NCI-H2171 (cell line): ENCODE results near the gene SLC25A26.
"Not testable (repeated sequence)": the region's sequence is repeated elsewhere in the genome, so short reads cannot be mapped to it uniquely, and the experiment has no call there.

Source experiments
- DNase-seq: peaks from one replicate; lab custom pipeline; 2025; lab: John Stamatoyannopoulos, UW

SLC25A26 gene, protein sequence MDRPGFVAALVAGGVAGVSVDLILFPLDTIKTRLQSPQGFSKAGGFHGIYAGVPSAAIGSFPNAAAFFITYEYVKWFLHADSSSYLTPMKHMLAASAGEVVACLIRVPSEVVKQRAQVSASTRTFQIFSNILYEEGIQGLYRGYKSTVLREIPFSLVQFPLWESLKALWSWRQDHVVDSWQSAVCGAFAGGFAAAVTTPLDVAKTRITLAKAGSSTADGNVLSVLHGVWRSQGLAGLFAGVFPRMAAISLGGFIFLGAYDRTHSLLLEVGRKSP

DNA sequence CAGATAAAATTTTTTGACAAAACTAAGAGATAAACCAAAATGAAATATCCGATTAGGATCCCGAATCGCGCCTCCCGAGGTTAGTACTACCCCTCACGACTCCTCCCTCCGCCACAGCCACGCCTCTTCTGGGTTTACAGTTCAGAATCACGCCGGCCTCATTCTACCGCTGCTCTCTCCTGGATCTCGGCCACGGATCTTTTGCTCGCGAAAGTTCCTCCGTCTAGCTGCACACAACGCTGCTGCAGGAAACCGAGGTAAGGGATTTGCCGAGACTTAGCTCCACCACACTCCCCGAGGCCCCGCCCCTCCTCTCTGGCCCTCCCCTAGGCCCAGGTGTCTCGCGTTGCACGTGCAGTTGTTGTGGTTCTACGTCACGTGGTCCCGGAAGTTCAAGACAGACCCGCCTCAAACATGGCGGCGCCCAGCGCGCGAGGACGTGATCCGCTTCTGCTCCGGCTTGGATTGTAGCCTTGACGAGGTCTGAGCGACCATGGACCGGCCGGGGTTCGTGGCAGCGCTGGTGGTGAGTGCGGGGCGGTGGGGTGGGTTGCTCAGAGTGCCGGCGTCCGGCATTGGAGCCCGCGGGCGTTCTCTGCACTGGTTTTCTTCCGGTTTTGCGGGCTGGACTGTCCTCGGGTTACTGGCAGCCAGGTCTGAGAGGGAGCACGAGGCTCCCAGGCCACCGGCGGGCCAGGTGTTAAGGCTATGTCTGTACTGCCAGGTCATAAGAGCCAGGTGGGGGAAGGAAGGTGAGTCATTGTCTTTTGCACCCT, at the start of gene SLC25A26:
SLC25A26 (plus strand) TSS at position 400 of the 776 bp plus-strand sequence; CDS start at position 494, 94 bp downstream.
- peak; percentile 77 for DNase-seq

- no peak for DNase-seq
These were observed 48.4 kb upstream of the SLC25A26 start for GRCh38 chr3:66172394-66172793.

GRCh38 chr3:66177026-66177425, 43.8 kb upstream of the SLC25A26 start:
- DNase-seq: no peak

DNA sequence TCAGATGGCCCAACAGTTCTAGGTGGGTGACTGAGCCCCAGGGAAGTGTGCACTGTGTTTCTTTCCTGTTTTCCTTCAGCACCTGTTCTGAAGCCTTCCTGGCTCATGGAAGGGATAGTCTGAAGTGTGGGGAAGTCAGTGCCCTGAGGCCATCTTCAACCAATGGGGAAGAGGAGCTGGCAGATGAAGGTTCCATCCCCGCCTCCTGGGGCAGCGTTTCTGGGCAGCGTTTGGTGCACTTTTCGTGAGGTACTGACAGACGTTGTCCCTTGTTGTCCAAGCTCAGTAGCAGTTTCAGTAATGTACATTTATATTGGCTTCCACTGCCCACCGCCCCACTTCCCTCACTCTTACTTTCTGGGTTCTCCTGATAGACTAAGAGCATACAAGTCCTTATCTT, 42.6 kb upstream of the SLC25A26 start:
- DNase-seq: no peak

GRCh38 chr3:66179793-66180192, 41.0 kb upstream of the SLC25A26 start:
- DNase-seq: no peak

DNA sequence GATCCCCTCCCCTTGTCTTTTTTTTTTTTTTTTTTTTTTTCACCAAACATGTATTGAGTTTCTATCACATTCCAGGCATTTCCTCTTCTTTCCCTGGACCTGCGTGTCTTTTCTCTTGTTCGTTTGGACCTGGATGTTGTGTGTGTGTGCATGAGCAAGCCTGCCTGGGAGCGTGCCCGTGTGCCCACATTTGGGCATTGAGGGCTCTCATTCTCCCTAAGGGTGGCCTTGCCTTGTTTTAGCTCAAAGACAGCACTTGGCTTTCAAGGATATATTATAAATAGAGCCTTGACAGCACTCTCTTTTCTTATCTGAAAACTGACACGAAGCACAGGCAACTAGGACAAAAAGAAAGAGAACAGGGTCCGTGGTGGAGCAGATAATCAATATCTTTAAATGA, 39.0 kb upstream of the SLC25A26 start:
- no peak for DNase-seq

DNA sequence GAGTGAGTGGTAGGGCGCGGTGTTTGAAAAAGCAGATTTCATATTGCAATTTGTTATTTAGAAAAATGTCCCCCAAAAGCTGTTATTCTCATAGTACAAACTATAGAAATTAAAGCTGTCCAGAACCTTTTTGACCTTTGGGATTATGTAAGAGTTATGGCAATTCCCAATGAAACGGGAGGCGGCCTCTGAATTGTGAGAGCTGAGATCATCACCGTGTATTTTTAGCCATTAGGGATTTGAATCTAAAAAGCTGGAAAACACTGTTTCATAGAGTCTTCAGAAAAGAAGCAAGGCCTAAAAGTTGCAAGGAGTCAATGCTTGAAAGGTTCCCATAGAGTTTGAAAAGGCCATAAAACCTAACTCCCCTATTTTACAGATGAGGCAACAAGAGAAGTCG, 38.6 kb upstream of the SLC25A26 start:
- DNase-seq: no peak

- no peak for DNase-seq
These were observed 34.3 kb upstream of the SLC25A26 start for GRCh38 chr3:66186545-66186944.

- DNase-seq: peak; percentile 53
These were observed 25.4 kb upstream of the SLC25A26 start for GRCh38 chr3:66195347-66195783.

DNA sequence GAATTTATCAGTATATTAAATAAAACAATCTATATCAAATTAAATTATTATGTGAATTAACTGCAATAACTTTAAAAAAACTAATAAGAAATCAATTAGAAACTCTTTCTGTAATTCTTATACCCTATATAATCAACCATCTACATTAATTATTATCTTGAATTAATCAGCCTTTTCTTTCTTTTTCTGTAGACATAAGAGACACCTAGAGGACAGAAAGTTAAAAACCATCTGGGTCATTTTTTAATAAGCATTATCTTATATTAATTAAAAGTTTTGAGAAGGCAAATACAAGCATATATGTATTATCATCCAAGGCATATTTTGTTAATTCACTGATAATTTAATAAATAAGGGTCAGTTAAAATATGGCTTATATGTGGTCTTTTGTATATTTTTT, 24.2 kb upstream of the SLC25A26 start:
- no peak for DNase-seq

- DNase-seq: no peak
These were observed 22.2 kb upstream of the SLC25A26 start for GRCh38 chr3:66198437-66199088.

- no peak for DNase-seq
These were observed 21.7 kb upstream of the SLC25A26 start for GRCh38 chr3:66199089-66199473.

GRCh38 chr3:66200147-66200546, 20.7 kb upstream of the SLC25A26 start:
- no peak for DNase-seq

DNA sequence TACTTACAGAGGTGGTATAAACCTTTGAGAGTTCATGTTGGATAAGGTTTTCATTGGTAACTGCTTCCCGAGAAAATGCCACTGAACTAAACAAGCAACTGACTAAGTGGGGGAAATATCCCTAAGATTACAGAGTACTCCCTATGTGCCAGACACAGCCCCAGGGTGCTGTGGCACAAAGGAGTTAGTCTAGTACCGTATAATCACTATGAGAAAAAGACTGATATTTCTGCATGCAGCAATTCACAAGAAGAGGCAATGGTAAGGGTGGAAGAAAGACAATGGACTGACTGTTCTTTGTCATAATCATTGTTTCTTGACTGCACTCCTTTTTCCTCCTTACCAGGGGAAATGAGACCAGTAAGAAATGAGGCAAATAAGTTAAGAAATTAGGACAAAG, 20.0 kb upstream of the SLC25A26 start:
- no peak for DNase-seq

- no peak for DNase-seq
These were observed 17.5 kb upstream of the SLC25A26 start for GRCh38 chr3:66203275-66203674.

GRCh38 chr3:66206806-66207205, 14.0 kb upstream of the SLC25A26 start:
- DNase-seq: no peak

DNA sequence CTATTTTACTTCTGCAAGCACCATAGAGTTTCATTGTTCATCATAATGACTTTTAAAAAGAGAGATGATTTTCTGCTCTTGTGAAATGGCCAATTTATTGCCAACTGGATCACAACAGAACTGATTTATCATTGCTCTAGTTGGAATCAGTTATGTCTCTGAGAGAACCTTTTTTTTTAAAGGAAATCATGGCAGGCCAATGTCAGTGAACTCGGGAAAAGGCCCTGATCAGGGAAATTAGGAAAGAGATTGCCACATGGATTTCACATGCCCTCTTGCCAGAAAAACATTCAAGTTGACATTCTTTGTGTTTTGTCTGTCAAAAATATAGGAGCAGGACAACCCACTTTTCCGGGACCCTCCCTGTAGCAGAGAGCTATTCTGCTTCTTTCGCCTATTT, 12.6 kb upstream of the SLC25A26 start:
- DNase-seq: no peak

- DNase-seq: no peak
These were observed 10.0 kb upstream of the SLC25A26 start for GRCh38 chr3:66210687-66211295.

DNA sequence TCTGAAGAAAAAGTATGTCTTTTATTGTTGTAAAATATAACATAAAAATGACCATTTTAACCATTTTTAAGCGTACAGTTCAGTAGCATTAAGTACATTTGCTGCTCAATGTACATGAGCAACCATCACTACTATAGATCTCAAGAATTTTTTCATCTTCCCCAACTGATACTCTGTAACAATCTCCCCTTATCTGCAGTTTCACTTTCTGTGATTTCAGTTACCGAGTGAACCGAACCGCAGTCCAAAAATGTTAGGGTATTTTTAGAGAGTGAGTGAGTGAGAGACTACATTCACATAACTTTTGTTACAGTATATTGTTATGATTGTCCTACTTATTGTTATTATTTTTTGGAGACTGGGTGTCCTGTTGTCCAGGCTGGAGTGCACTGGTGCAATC, 9.0 kb upstream of the SLC25A26 start:
- DNase-seq: no peak

DNA sequence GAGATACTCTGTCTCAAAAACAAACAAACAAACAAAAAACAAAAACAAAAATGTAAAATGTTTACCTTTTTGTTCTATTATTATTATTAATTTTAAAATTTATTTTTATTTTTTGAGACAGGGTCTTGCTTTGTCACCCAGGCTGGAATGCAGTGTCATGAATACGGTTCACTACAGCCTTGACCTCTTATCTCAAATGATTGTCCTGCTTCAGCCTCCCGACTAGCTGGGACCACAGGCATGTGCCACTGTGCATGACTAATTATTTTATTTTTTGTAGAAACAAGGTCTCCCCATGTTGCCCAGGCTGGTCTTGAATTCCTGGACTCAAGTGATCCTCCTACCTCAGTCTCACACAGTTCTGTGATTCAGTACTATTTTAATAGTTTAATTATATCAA, 5.7 kb upstream of the SLC25A26 start:
- no peak for DNase-seq

GRCh38 chr3:66220066-66220465, 735 bp upstream of the SLC25A26 start:
- DNase-seq: no peak

GRCh38 chr3:66224220-66224619, 3.4 kb downstream of the SLC25A26 start:
- DNase-seq: no peak

DNA sequence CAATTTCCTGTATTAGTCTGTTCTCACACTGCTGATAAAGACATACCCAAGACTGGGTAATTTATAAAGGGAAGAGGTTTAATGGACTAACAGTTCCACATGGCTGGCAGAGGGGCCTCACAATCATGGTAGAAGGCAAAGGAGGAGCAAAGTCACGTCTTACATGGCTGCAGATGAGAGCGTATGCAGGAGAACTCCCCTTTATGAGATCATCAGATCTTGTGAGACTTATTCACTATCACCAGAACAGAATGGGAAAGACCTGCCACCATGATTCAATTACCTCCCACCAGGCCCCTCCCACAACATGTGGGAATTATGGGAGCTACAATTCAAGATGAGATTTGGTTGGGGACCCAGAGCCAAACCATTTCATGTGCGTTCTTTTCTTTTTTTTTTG, 5.3 kb downstream of the SLC25A26 start:
- not testable (repeated sequence) for DNase-seq
